ENCODE measurements around the gene BICRA. TPM values are rescaled to one million over a fixed set of nuclear protein-coding genes. Genes with fewer than 3 reads are reported as not detected.

BICRA gene
- total RNA-seq, 1 experiment from 2014 or later, result 29.3 TPM

- whole genome bisulfite sequencing (ENCODE audit: extremely low coverage, insufficient read length, low lambda C conversion rate), result no CpG with 5 or more reads among the region's 7 CpGs
- Histone ChIP-seq H3K4me2 (ENCODE audit: insufficient read depth, insufficient read length, low read length) (no peak overlapping the region), H3K4me1 (ENCODE audit: insufficient read depth, low read length) (no peaks in the 10 kb centered on the region), H2BK15ac (ENCODE audit: low read depth, low read length) (no peak overlapping the region), H3K14ac (ENCODE audit: insufficient read depth, low read length) (no peak overlapping the region), H3K18ac (ENCODE audit: insufficient read length, low read depth, low read length) (no peak overlapping the region), H3K56ac (ENCODE audit: insufficient read length, low read depth, low read length) (no peak overlapping the region), H4K91ac (ENCODE audit: insufficient read length, low read depth, low read length) (no peak overlapping the region), H3K9ac (ENCODE audit: extremely low read depth, insufficient read length, low read length) (no peak overlapping the region), H3T11ph (ENCODE audit: low read length) (no peak overlapping the region), H2AFZ (ENCODE audit: low read length) (no peak overlapping the region), H3K4ac (ENCODE audit: low read depth, low read length) (no peak overlapping the region), H4K20me1 (ENCODE audit: control insufficient read depth, insufficient read depth, insufficient read length) (no peaks in the 10 kb centered on the region), H3K27me3 (ENCODE audit: insufficient read depth, low read length) (no peaks in the 10 kb centered on the region), H3K9me3 (ENCODE audit: control insufficient read depth, low read depth, low read length) (no peaks in the 10 kb centered on the region), H3K23ac (ENCODE audit: insufficient read length, low read depth, low read length) (no peak overlapping the region), H3K27ac (ENCODE audit: insufficient read length, low read depth, low read length) (no peak overlapping the region), H3K79me1 (ENCODE audit: insufficient read depth, low read depth, low read length, poor library complexity, severe bottlenecking) (no peaks in the 10 kb centered on the region), H2AK5ac (ENCODE audit: insufficient read length, low read length) (no peak overlapping the region), H2BK5ac (ENCODE audit: insufficient read length, low read length) (no peak overlapping the region), H3K79me2 (ENCODE audit: insufficient read depth, low read length) (no peaks in the 10 kb centered on the region), H2BK20ac (ENCODE audit: low read depth, low read length, poor library complexity, severe bottlenecking) (no peak overlapping the region), H2BK120ac (ENCODE audit: low read depth, low read length, poor library complexity, severe bottlenecking) (no peak overlapping the region), H4K8ac (replicated peaks; ENCODE audit: insufficient read length, low read depth, low read length) (no peak overlapping the region), H2BK12ac (ENCODE audit: insufficient read length, low read depth, low read length) (no peak overlapping the region), H3K23me2 (ENCODE audit: insufficient read length, low read depth, low read length, poor library complexity, severe bottlenecking) (no peaks in the 10 kb centered on the region), H4K5ac (ENCODE audit: insufficient read length, low read depth, low read length) (no peak overlapping the region)
- Mint-ChIP-seq H3K27ac (peak overlapping the region in 1 of 3 experiments; percentile 11; a peak in 1 of 7 replicates), H3K4me3 (no peak overlapping the region), H3K4me1 (no peaks in the 10 kb centered on the region), H3K27me3 (ENCODE audit: low read depth) (no peaks in the 10 kb centered on the region), H3K9me3 (no peaks in the 10 kb centered on the region), H3K36me3 (ENCODE audit: insufficient read depth in 1 of 3, low read depth in 3 of 3) (peaks cover 30 to 61% (median 35%) of the 10 kb centered on the region in 3 experiments)
- TF ChIP-seq, protein P1, sequence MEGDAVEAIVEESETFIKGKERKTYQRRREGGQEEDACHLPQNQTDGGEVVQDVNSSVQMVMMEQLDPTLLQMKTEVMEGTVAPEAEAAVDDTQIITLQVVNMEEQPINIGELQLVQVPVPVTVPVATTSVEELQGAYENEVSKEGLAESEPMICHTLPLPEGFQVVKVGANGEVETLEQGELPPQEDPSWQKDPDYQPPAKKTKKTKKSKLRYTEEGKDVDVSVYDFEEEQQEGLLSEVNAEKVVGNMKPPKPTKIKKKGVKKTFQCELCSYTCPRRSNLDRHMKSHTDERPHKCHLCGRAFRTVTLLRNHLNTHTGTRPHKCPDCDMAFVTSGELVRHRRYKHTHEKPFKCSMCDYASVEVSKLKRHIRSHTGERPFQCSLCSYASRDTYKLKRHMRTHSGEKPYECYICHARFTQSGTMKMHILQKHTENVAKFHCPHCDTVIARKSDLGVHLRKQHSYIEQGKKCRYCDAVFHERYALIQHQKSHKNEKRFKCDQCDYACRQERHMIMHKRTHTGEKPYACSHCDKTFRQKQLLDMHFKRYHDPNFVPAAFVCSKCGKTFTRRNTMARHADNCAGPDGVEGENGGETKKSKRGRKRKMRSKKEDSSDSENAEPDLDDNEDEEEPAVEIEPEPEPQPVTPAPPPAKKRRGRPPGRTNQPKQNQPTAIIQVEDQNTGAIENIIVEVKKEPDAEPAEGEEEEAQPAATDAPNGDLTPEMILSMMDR (conservative IDR thresholded peaks at IDR 0.05), result no peak
- no peak for DNase-seq
Observed at GRCh38 chr19:47673426-47673825, 64.5 kb downstream of the BICRA start.

Data from H9 (cell line).